ENCODE data around the gene ATP6V1G2. TPM values are rescaled to one million over a fixed set of nuclear protein-coding genes. Genes with fewer than 3 reads are reported as not detected.

Gene ATP6V1G2
- total and polyA plus RNA-seq, 2 of the 8 experiments (the other 6 are each of a cell fraction or from before 2014, with no cell fraction given) = 3.0 to 5.7 TPM

DNA sequence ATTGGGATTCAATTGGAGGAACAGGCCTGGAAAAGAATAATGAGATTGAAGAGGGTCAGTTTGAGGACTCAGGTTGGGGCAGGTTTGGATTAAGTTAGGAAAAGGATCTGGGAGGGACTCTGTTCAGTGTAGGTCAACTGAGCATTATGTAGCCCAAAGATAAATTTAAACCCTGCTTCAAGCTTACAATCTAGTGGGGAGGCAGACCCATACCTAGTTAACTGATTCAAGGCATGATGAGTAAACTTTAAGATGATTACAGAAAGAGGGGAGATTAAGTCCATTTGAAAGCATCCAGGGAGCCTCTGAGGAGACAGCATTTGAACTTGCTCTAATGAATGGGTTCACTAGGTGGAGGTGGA lies 14.3 kb upstream of the ATP6V1G2 start:
- no peaks in the 10 kb centered on the region for H3K27me3 ChIP-seq (replicated peaks in 1 of 4; ENCODE audit: control insufficient read depth in 3 of 4, extremely low read depth in 1 of 4, insufficient read depth in 3 of 4, low read length in 3 of 4)
- no peak overlapping the region for H3K14ac ChIP-seq (ENCODE audit: insufficient read length)
- FAIRE-seq (no peak), DNase-seq (ENCODE audit: low read depth in 1 of 2, low spot score in 2 of 2) (no peak)
- H4K5ac ChIP-seq (ENCODE audit: insufficient read length, low read depth, low read length) = no peak overlapping the region
- peaks cover 2 to 15% (median 5%) of the 10 kb centered on the region in 4 experiments; a peak in 5 of 8 replicates for H3K36me3 ChIP-seq (ENCODE audit: control insufficient read depth in 2 of 4, insufficient read depth in 4 of 4, low read length in 3 of 4)
- no peaks in the 10 kb centered on the region for H3K9me3 ChIP-seq (ENCODE audit: insufficient read depth in 2 of 2, low read depth in 1 of 2, low read length in 1 of 2)
- H4K20me1 ChIP-seq (replicated peaks in 1 of 2; ENCODE audit: control insufficient read depth in 1 of 2, insufficient read depth in 2 of 2, low read length in 2 of 2) = no peaks in the 10 kb centered on the region
- H4K91ac ChIP-seq (replicated peaks; ENCODE audit: insufficient read length, low read length) = no peak overlapping the region
- H3K4me1 ChIP-seq (replicated peaks in 1 of 4; ENCODE audit: control insufficient read depth in 3 of 4, insufficient read depth in 4 of 4, low read length in 3 of 4) = no peaks in the 10 kb centered on the region
- H3K79me1 ChIP-seq (ENCODE audit: low read depth, low read length) = no peaks in the 10 kb centered on the region
- H3K23ac ChIP-seq (ENCODE audit: insufficient read length) = no peak overlapping the region
- H3K23me2 ChIP-seq (ENCODE audit: low read depth, low read length) = no peaks in the 10 kb centered on the region
- no peak overlapping the region for H2BK5ac ChIP-seq (ENCODE audit: low read depth, low read length)
- no peak overlapping the region for H3K56ac ChIP-seq (replicated peaks; ENCODE audit: insufficient read length, low read depth, low read length)
- ChIA-PET CTCF (ENCODE audit: partially characterized antibody) (interaction anchor here (2.3 to 24.7 kb wide), 2 partner anchors 14 to 41 kb away, joined by 5 to 613 read pairs; partner anchors contain the start of genes ATP6V1G2 and NCR3), POLR2A (ENCODE audit: partially characterized antibody) (interaction anchor here (1.1 to 10.9 kb wide), 4 partner anchors 11 to 21 kb away, joined by 3 to 110 read pairs (median 6); partner anchors contain the start of genes DDX39B, LTB and TNF)
- H3K4me3 ChIP-seq (ENCODE audit: extremely low read depth in 1 of 4, insufficient read depth in 2 of 4, low read depth in 3 of 4, low read length in 4 of 4) = no peak overlapping the region
- no peak overlapping the region for H2BK12ac ChIP-seq (ENCODE audit: low read depth, low read length)
- no peak overlapping the region for H3K4ac ChIP-seq (replicated peaks; ENCODE audit: insufficient read length, low read depth, low read length)
- H2AK5ac ChIP-seq (ENCODE audit: low read depth, low read length) = no peak overlapping the region
- H3K4me2 ChIP-seq (ENCODE audit: insufficient read depth in 1 of 2, low read depth in 2 of 2, low read length in 2 of 2) = no peak overlapping the region
- H2BK15ac ChIP-seq (ENCODE audit: low read length) = no peak overlapping the region
- no peak overlapping the region for H3K9ac ChIP-seq (replicated peaks in 1 of 4; ENCODE audit: extremely low read depth in 1 of 4, low read depth in 3 of 4, low read length in 3 of 4)
- H4K8ac ChIP-seq (ENCODE audit: extremely low read depth, insufficient read depth, low read length) = no peak overlapping the region
- no peak overlapping the region for H3K27ac ChIP-seq (ENCODE audit: low read depth, low read length)
- no peak overlapping the region for H2BK120ac ChIP-seq (replicated peaks; ENCODE audit: low read depth, low read length)
- H3K18ac ChIP-seq (ENCODE audit: extremely low read depth, low read length) = no peak overlapping the region
- H3K79me2 ChIP-seq (ENCODE audit: control insufficient read depth in 1 of 2, insufficient read depth in 2 of 2, low read length in 2 of 2) = no peaks in the 10 kb centered on the region
- H2AFZ ChIP-seq (ENCODE audit: low read length) = no peak overlapping the region
- no peak overlapping the region for H2BK20ac ChIP-seq (ENCODE audit: low read length)
- TF ChIP-seq RXRA (IDR thresholded peaks at IDR 0.05; ENCODE audit: insufficient read depth, low read depth, low read length) (no peak), POLR2AphosphoS5 (IDR thresholded peaks at IDR 0.05; ENCODE audit: low read depth, low read length) (no peak), POU5F1 (IDR thresholded peaks at IDR 0.05; ENCODE audit: low read depth, low read length) (no peak), CBX5 (IDR thresholded peaks at IDR 0.05; ENCODE audit: low read depth, low read length) (no peak), ASH2L (IDR thresholded peaks at IDR 0.05; ENCODE audit: low read length) (no peak)

Measured in H1 (cell line).